OCI-LY3 (cell line): Measurements from ENCODE around the gene GPATCH1.

ENCODE experiments used
- EZH2phosphoT487 ChIP-seq: fragments of 200-600 bp; shearing (Covaris generic); IDR thresholded peaks from 2 replicates; pipeline ENCODE4 v1.6.1; 2018; ENCODE audit warnings: antibody characterized with exemption, mixed run types, low read depth
- TF ChIP-seq, protein P1 (sequence below): fragments of 200-600, 300-600 bp; sonication (generic); IDR thresholded peaks from 2 replicates; pipeline ENCODE4 v1.5.1; 2014; ENCODE audit warnings: antibody characterized with exemption, low read length, low read depth

DNA sequence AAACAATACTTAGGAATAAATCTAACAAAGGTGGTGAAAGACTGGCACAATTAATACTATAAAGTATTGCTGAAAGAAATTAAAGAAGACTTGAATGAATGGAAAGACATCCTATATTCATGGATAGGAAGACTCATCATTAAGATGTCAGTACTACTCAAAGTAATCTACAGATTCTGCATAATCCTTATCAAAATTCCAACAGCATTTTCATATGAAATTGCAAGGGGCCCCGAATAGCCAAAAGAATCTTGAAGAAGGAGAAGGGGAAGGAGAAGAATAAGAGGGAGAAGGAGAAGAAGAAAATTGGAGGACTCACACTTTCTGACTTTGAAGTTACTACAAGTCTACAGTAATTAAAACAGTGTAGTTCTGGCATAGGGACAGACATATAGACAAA, 87.5 kb downstream of the GPATCH1 start:
- TF ChIP-seq, protein P1, sequence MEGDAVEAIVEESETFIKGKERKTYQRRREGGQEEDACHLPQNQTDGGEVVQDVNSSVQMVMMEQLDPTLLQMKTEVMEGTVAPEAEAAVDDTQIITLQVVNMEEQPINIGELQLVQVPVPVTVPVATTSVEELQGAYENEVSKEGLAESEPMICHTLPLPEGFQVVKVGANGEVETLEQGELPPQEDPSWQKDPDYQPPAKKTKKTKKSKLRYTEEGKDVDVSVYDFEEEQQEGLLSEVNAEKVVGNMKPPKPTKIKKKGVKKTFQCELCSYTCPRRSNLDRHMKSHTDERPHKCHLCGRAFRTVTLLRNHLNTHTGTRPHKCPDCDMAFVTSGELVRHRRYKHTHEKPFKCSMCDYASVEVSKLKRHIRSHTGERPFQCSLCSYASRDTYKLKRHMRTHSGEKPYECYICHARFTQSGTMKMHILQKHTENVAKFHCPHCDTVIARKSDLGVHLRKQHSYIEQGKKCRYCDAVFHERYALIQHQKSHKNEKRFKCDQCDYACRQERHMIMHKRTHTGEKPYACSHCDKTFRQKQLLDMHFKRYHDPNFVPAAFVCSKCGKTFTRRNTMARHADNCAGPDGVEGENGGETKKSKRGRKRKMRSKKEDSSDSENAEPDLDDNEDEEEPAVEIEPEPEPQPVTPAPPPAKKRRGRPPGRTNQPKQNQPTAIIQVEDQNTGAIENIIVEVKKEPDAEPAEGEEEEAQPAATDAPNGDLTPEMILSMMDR, result no peak
- no peak for TF ChIP-seq EZH2phosphoT487
